Mesodermal cell (in vitro differentiated cells): ENCODE results near the gene EEF2KMT.
"Not testable (repeated sequence)": the region's sequence is repeated elsewhere in the genome, so short reads cannot be mapped to it uniquely, and the experiment has no call there.

Experiments
- H3K27ac ChIP-seq: 2 replicates; pipeline ENCODE4 v1.7.0; 2013; ENCODE audit warnings: mild to moderate bottlenecking, low read depth, low read length, moderate library complexity; ENCODE audit not compliant: severe bottlenecking
- H3K36me3 ChIP-seq: 2 replicates; pipeline ENCODE4 v1.7.1; 2013; ENCODE audit warnings: mild to moderate bottlenecking, low read length, moderate library complexity; ENCODE audit not compliant: control insufficient read depth, insufficient read depth
- H3K4me1 ChIP-seq: one replicate; pipeline ENCODE4 v1.7.1; 2013; ENCODE audit warnings: mild to moderate bottlenecking, low read length; ENCODE audit not compliant: insufficient read depth, control insufficient read depth, poor library complexity, severe bottlenecking
- H3K4me3 ChIP-seq: 2 replicates; pipeline ENCODE4 v1.7.0; 2013; ENCODE audit warnings: low read length, control low read depth, mild to moderate bottlenecking; ENCODE audit not compliant: insufficient read depth, poor library complexity, severe bottlenecking; ENCODE audit errors: extremely low read depth
- H3K9me3 ChIP-seq: 2 replicates; pipeline ENCODE4 v1.7.1; 2013; ENCODE audit warnings: mild to moderate bottlenecking, low read length, moderate library complexity; ENCODE audit not compliant: control insufficient read depth
- WGBS, 2 experiments: methylation state at CpG; one replicate each; pipeline ENCODE4 v1.1.5; 2013; ENCODE audit warnings: missing lambda C conversion rate in 2 of 2; ENCODE audit not compliant: insufficient coverage in 2 of 2; 5-methylcytosine and 5-hydroxymethylcytosine counted together

Gene EEF2KMT

GRCh38 chr16:5093081-5093480 lies 4.5 kb downstream of the EEF2KMT start:
- H3K4me3 ChIP-seq, H3K4me1 ChIP-seq, H3K27ac ChIP-seq, H3K36me3 ChIP-seq, H3K9me3 ChIP-seq: not testable (repeated sequence)
- WGBS, 2 experiments: 86 to 100% methylated on average over 1 of the region's 9 CpGs

- not testable (repeated sequence) for H3K36me3 ChIP-seq, H3K4me1 ChIP-seq, H3K4me3 ChIP-seq, H3K9me3 ChIP-seq, H3K27ac ChIP-seq
- 85 to 93% methylated on average over 8 of the region's 9 CpGs for WGBS, 2 experiments
Measured at GRCh38 chr16:5090592-5090991, 7.0 kb downstream of the EEF2KMT start.

GRCh38 chr16:5089911-5090555 lies 7.6 kb downstream of the EEF2KMT start:
- H3K36me3 ChIP-seq, H3K4me1 ChIP-seq, H3K4me3 ChIP-seq, H3K9me3 ChIP-seq, H3K27ac ChIP-seq: not testable (repeated sequence)
- 93 to 97% methylated on average over 19 to 23 of the region's 26 CpGs for WGBS, 2 experiments

- not testable (repeated sequence) for H3K36me3 ChIP-seq, H3K4me3 ChIP-seq, H3K27ac ChIP-seq, H3K4me1 ChIP-seq, H3K9me3 ChIP-seq
- 94 to 97% methylated on average over 8 to 14 of the region's 17 CpGs for WGBS, 2 experiments
Measured at GRCh38 chr16:5088936-5089335, 8.7 kb downstream of the EEF2KMT start.

- not testable (repeated sequence) for H3K4me3 ChIP-seq, H3K27ac ChIP-seq, H3K36me3 ChIP-seq, H3K9me3 ChIP-seq, H3K4me1 ChIP-seq
- 96 to 97% methylated on average over 9 to 11 of the region's 18 CpGs for WGBS, 2 experiments
Measured at GRCh38 chr16:5088086-5088790, 9.4 kb downstream of the EEF2KMT start.

GRCh38 chr16:5085716-5086115 lies 11.9 kb downstream of the EEF2KMT start:
- H3K9me3 ChIP-seq, H3K4me3 ChIP-seq, H3K27ac ChIP-seq, H3K4me1 ChIP-seq: not testable (repeated sequence)
- H3K36me3 ChIP-seq: peaks cover 12% of the 10 kb centered on the region
- 89 to 90% methylated on average over 5 to 7 of the region's 11 CpGs for WGBS, 2 experiments

GRCh38 chr16:5084802-5085201 lies 12.8 kb downstream of the EEF2KMT start:
- H3K4me3 ChIP-seq, H3K27ac ChIP-seq, H3K9me3 ChIP-seq, H3K4me1 ChIP-seq: not testable (repeated sequence)
- peaks cover 12% of the 10 kb centered on the region for H3K36me3 ChIP-seq
- 56 to 62% methylated on average over 6 of the region's 10 CpGs for WGBS, 2 experiments

- 84 to 89% methylated on average over 5 to 7 of the region's 11 CpGs for WGBS, 2 experiments
- not testable (repeated sequence) for H3K9me3 ChIP-seq, H3K4me1 ChIP-seq, H3K4me3 ChIP-seq, H3K27ac ChIP-seq
- peaks cover 14% of the 10 kb centered on the region for H3K36me3 ChIP-seq
Measured at GRCh38 chr16:5084099-5084731, 13.4 kb downstream of the EEF2KMT start.

- H3K4me1 ChIP-seq, H3K9me3 ChIP-seq, H3K4me3 ChIP-seq, H3K27ac ChIP-seq: not testable (repeated sequence)
- 85 to 89% methylated on average over 5 of the region's 9 CpGs for WGBS, 2 experiments
- H3K36me3 ChIP-seq: peaks cover 17% of the 10 kb centered on the region
Measured at GRCh38 chr16:5083646-5084045, 13.9 kb downstream of the EEF2KMT start.

GRCh38 chr16:5080996-5081395 lies 16.6 kb downstream of the EEF2KMT start:
- H3K4me1 ChIP-seq, H3K27ac ChIP-seq, H3K9me3 ChIP-seq, H3K4me3 ChIP-seq: not testable (repeated sequence)
- H3K36me3 ChIP-seq: peaks cover 32% of the 10 kb centered on the region
- WGBS, 2 experiments: 90 to 98% methylated on average over 2 to 5 of the region's 9 CpGs

- not testable (repeated sequence) for H3K4me3 ChIP-seq, H3K27ac ChIP-seq, H3K4me1 ChIP-seq, H3K9me3 ChIP-seq
- WGBS, 2 experiments: 93 to 98% methylated on average over 7 to 11 of the region's 12 CpGs
- H3K36me3 ChIP-seq: peaks cover 34% of the 10 kb centered on the region
Measured at GRCh38 chr16:5080461-5080860, 17.1 kb downstream of the EEF2KMT start.
